IPS-11a (cell line): ENCODE data around the gene LPIN2.

ENCODE experiments used
- H3K4me3 ChIP-seq: one replicate; pipeline ENCODE4 v1.5.1; 2013; ENCODE audit warnings: low read depth, low read length, control low read depth

LPIN2 gene

DNA sequence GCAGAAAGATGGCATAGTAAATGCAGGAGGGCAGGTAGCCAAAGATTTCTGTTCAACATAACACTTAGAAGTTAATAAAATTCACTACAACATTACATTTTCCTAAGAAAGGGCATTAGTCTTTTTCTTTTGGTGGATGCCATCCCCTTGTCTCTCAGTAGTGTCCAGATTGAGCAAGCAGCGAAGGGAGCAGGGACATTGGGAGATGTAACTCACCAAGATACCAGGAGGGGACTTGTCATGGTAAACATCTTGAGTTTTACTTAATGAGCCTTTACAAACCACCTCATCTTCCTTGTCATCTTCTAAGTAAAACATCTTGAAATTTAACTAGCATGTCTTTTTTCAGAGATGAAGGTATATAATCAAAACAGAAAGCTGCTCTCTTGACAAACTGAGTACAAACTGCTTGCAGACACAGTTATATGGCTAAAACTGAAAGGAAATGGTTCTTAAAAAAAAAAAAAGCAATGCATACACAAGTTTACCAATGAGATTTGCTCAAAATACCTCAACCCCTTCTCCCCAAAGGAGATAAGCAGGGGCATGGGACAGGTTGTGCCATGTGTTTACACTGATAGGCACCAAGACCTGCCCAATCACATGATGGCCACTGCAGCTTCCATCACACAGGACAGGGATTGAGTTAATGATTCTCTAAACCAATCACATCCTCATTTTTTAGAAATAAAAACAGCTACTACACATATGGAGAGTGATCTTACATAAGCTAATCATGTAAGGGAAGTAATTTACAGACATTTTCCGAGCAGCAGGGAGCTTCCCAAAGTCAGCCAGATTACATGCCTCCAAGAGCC lies 30.3 kb downstream of the LPIN2 start:
- H3K4me3 ChIP-seq: no peak overlapping the region

DNA sequence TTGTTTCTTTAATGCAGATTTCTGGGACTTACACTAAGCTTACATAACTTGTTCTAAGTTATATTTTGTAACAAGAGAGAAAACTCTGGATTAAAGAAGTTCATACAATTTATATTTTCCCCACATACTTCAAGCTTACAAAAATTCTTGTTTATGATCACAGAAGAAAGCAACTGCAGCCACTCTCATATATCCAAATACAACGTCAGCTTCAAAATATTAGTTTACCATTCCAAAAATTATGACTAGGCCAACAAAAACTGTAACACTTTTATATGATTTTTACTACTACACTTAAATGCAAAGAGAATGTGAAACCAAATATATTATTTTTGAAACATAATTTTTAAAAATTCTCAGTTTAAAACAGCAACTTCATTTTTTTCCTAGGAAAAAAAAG lies 30.9 kb downstream of the LPIN2 start:
- no peak overlapping the region for H3K4me3 ChIP-seq

DNA sequence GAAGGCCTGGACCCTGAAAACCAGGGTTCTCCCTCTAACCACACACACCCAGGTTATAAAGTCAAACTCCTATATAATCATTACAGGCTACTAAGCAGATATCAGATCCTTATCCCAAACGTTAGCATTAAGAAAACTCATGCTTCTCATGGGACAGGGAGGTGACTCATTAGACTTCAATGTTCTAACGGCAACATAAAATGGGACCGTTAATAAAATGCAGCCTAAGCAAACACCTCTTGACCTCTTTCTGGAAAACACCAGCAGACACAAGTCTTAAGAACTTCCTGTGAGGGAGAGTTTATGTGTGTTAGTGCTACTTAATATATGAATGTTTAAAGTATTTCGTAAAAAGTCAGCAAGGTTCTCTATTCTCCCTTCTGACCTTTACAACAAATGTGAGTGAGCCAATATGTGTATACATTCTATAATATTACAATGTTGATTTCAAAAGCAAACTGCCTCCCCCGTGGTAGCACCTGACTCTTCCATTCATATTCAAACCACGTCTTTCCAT lies 31.7 kb downstream of the LPIN2 start:
- no peak overlapping the region for H3K4me3 ChIP-seq

DNA sequence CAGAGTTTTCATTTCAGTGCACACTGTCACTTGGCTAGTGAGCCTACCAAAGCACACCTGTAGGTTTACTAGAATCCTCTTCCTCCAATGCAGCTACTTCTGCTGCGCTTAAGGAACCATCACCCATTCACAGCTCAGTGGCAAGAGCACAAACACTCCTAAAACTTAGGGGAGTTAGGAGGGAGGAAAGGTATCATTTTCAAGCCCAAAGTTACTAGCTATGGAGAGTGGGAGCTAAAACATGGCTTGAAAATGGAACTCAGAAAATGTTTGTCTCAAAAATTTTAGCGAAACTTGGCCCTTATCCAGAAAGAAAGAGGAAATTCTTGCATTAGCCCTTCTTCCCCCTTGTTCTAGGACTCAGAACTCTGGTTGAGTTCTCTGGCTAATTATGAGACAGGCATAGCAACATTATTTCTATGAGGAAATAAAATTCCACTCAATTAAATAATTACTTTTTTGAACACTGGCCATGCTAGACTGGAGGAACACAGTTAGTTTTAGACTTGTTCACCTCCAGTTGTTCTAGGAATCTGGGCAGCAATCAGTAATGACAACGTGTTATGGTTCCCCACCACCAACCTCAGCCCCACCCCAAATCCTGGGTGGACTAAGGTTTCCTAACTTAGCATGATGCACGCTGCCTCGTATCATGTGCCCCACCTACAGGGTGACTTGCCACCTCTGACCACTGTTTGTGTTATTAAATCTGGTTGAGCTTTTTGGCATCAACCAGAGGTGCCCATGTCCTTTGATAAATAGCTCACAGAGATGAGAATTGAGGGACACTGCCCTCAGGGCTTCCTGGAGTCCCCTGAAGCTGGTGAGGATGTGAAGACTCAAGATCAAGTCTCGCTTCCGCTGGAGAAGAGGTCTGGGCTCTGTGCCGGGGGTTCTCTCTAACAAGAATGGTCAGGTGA lies 32.8 kb downstream of the LPIN2 start:
- H3K4me3 ChIP-seq: no peak overlapping the region

DNA sequence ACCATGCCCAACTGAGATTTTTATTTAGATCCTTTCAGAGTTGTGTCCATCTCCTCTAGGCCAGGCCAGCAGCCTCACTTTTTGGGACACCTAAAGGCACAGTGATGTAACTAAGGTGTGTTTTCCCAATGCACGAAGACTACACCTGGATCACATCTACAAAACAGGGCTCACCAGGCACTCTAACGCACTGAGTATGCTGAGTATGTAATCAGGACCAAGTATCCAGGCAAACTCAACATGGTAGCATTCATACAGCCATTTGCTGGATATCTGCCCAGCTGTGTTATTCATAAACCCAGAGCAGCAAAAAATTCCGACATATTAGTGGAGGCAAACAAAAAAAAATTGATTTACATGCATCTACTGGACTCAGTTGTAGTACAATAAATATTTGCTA lies 33.8 kb downstream of the LPIN2 start:
- H3K4me3 ChIP-seq: no peak overlapping the region

DNA sequence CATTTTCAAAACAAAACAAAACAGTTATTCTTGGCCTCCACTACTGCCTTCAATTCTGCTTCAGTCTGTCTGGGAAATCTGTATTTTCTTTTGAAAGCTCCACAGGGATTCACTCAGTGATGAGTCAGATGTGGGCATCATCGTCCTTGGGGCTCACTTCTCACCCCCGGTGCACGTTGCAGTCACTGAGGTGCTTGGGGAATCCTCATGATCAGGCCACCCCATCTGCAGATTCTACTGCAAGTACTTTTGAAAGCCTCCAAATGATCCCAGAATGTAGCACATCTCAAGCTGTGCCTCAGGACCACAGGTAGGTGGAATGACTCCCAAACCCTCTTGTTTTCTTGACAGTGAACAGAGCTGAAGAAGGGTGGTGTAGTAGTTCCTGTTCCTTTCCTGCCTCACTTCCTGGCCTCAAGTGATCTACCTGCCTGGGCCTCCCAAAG lies 34.3 kb downstream of the LPIN2 start:
- H3K4me3 ChIP-seq: no peak overlapping the region

DNA sequence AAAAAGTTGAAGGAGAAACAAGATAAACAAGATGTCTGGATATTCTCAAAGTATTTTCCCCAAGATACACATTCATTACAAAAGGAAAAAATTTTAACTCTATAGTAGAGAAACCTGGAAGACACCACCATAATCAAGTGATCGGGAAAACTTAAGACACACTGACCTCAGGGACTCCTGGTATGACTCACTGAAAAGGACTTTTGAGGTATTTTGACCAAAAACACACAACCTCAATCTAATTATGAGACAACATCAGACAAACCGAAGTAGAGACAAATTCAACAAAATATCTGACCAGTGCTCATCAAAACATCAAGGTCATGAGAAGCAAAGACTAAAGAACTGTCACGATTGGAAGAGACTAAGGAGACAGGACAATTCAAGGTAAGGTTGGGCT lies 34.7 kb downstream of the LPIN2 start:
- no peak overlapping the region for H3K4me3 ChIP-seq

DNA sequence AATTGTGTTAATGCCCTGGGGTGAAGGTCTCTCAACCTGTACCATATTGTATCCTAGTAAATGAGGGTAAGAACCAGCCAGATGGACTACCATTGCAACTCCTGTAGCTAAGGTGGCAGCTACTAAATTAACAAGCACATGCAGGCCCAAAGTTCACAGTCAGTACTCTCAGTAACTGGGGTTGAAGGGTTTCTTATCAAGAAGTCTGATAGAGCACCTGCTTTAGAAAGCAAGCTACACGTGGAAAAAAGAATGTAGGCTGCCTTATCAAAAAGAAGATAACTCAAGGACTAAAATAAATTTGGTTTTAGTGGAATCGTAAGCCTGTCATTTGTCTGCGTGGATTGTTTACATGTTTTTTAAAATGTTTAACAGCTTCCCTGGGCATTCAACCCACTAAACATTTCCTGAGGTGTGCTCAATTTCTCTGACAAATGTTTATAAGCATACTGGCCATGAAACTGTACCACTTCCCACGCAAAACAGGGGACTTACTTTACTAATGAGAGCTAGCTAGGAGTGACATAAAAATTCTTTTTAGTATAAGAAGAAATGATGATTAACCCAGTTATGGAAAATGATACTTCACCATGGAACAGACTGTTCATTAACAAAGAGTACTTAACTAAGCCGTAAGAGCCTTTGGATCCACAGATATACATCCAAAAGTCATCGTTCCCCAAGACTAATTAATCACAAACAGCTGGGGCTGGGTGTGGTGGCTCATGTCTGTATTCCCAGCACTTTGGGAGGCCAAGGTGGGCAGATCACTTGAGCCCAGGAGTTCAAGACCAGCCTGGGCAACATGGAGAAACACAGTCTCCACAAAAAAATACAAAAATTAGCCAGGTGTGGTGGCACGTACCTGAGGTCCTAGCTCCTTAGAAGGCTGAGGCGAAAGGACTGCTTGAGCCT lies 36.5 kb downstream of the LPIN2 start:
- no peak overlapping the region for H3K4me3 ChIP-seq

DNA sequence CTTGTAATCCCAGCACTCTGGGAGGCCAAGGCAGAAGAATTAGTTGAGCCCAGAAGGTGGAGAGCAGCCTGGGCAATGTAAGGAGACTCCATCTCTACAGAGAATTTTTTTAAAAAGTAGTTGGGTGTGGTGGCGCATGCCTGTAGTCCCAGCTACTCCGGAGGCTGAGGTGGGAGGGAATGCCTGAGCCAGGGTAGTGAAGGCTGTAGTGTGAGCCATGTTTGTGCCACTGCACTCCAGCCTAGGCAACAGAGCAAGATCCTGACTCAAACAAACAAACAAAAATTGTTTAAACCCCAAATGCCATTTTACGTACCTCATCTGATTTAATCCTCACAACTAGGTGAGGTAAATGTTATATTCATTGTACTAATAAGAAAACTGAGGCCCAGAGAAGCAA lies 38.2 kb downstream of the LPIN2 start:
- H3K4me3 ChIP-seq: no peak overlapping the region

DNA sequence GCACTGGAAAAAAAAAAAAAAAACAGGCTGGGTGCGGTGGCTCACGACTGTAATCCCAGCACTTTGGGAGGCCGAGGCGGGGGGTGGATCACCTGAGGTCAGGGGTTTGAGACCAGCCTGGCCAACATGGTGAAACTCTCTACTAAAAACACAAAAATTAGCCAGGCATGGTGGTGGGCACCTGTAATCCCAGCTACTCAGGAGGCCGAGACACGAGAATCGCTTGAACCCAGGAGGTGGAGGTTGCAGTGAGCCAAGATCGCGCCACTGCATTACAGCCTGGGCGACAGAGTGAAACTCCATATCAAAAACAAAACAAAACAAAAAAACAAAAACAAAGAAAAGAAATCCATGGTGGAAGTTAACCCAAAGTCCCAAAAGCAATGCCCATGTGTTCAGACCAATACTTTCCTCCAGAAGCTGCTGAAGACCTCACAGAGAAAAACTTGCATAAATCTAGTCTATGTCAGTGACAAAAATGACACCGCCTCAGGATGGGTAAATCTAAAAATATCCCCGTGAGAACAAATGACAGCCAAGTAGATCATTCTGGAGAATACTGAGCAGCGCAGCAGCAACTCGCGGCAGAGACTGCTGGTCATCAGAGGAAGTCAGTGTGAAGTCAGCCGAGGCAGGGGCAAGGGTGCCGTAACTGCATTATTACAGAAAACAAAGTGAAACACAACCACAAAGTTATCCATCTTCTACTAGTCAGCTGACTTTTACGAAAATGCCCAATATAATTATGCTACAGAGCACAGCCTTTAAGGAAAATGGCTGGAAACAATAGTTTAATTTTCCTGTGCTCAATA lies 41.0 kb downstream of the LPIN2 start:
- H3K4me3 ChIP-seq: no peak overlapping the region

DNA sequence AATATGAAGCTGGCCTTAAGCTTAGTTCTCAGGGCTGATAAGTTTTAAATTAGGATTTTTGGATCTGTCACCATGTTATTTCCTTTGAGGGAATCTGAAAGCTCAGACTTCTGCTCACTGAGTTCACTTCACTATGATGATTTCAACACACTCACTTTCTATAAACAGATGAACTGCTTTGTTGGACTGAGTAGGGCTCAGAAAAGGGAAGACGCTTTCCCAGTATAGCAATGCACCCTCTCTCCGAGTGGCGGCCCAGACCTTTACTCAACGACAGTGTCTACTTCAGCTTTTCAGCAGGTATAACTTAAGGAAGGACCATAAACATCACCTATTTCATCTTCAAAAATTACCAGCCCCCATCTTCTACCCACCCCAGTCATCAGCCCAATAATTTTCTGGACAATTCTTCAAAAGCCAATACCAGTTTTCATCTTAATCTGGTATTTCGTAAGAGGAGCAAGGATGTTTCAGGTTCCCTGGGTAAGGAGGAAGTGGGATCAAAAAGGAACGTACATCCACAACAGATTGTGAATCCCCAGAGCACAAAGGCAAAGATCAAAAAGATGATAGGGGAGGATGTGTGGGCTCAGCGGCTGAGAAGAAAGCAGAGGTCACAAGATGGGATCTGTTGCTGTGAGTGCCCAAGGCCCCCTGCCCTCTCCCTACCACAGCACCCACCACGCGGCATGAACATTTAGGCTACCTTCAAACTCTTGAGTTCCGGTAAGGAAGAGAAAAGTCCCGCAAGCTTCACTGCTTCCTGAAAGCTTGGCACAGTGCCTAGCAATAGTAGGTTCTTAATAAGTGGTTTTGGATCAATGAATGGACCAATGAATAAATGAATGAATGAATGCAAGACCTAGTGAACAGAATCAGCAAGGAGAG lies 41.9 kb downstream of the LPIN2 start:
- no peak overlapping the region for H3K4me3 ChIP-seq

DNA sequence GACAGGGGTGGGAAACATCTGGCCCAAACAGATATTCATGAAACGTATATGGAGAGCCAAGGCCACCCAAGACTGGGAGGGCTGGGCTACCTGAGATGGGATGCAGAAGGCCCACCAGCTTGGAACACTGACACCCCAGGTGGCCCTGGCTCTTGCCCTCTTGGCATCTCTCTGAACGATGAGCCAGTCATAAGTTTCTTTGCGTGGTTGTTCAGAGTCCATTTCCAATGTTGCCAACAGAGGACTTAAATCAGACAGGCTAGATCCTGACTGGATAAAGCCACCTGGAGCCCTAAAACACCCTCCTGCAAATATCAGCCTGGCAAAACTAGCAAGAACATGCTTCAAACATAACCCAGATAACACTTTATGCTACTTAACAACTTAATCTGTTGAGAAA lies 42.6 kb downstream of the LPIN2 start:
- H3K4me3 ChIP-seq: no peak overlapping the region

DNA sequence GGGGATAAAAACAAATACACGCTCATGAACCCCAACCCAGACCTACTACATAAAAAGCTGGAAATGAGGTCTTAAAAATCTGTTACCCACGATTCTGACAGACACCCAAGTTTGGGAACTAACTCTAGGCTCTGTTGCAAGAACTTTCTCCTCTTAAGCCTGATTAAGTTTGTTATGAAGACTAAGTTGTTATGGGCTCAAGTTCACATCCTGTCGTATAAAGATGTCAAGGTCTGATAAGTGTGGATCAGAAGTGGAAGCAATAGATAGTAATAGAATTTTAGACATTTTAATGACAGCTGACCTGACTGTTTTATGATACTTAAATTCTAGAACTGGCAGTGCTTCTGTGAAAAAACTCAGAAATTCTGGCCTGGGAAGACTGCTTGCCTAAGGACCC lies 43.2 kb downstream of the LPIN2 start:
- no peak overlapping the region for H3K4me3 ChIP-seq

DNA sequence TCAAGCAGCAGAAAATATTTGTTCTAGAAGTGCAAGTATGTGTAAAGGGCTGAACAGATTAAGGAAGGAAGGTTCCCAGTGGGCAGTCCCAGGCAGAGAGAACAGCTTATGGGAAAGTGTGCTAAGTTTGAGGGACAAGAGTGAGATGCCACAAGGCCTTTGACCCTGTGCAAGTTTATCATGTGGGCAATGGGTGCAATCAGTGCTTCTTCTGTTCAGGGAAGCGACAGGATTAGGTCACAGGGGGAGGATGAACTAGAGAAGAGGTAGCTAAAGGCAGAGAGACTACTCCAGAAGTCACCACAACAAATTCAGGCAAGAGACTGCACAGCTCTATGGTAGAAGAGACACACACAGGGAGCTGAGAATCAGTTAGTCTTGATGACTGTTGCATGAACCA lies 44.3 kb downstream of the LPIN2 start:
- H3K4me3 ChIP-seq: no peak overlapping the region

DNA sequence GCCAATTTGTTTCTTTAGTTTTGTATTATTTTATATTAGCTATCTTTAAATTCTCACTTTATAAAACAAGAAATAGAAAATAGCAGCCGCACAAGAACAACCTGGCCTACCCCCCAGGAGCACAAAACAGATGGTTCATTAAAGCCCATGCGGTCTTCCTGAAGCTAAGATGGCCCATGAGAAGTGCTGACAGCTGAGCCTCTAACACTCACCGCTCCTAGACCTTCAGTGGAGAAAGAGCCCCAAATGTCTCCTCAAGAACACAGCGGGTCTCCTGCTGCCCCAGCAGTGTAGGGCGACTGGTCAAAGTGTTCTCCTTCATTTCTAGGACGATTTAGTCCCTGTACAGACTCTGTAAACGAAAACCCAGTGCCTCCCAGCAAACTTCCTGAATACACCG lies 45.1 kb downstream of the LPIN2 start:
- H3K4me3 ChIP-seq: no peak overlapping the region

DNA sequence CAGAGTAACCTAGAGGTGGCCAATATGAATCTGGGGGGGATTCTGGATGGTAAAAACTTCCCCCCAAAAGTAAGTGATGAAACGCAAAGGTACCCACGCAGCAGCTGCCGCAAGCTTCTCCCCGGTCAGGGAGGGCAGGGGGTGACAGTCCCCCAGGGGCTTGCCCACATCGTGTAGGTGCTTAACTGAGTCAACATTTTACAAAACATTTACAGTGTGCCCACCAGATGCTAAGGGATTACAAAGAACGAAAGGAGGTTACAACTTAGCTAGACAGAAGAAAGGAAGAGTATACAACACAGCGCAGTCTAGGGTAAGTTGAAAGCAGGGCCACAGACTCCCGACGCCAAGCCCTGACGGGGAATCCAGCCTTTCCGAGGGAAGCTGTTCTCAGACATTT lies 45.6 kb downstream of the LPIN2 start:
- no peak overlapping the region for H3K4me3 ChIP-seq

DNA sequence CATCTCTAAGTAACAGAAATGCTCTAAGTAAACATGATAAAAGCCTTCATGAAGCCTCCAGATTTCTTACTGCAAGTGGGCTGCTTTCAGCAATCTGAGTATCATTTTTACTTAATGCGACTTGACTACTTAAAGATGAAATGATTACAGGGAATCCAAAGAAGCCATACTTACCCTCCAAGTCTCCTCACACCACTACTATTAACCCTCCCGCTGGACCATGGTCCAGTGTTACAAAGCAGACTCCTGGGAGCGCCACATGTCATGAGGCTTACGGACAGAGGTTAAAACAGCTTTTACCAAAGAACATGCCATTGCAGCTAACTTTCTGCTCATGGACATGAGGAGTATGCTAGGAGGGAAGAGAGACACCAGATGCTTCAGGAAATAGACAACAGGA lies 46.4 kb downstream of the LPIN2 start:
- no peak overlapping the region for H3K4me3 ChIP-seq

DNA sequence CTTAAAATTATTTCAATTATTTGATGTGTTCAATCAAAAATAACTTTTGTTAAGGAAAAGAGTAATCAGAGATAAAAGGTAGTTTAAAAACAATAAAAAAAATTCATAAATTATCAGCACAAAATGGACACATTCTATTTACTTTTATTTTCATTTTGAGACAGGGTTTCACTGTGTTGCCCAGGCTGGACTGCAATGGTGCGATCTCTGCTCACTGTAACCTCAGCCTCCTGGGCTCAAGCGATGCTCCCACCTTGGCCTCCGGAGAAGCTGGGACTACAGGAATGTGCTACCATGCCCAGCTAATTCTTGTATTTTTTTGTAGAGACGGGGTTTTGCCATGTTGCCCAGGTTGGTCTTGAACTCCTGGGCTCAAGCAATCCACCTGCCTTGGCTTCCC lies 47.1 kb downstream of the LPIN2 start:
- no peak overlapping the region for H3K4me3 ChIP-seq
